ENCODE measurements around the gene PIAS1. TPM values are rescaled to one million over a fixed set of nuclear protein-coding genes. Genes with fewer than 3 reads are reported as not detected.
"Not testable (repeated sequence)": the region's sequence is repeated elsewhere in the genome, so short reads cannot be mapped to it uniquely, and the experiment has no call there.

The PIAS1 gene
- total RNA-seq, 1 experiment from 2014 or later = 29.7 TPM

DNA sequence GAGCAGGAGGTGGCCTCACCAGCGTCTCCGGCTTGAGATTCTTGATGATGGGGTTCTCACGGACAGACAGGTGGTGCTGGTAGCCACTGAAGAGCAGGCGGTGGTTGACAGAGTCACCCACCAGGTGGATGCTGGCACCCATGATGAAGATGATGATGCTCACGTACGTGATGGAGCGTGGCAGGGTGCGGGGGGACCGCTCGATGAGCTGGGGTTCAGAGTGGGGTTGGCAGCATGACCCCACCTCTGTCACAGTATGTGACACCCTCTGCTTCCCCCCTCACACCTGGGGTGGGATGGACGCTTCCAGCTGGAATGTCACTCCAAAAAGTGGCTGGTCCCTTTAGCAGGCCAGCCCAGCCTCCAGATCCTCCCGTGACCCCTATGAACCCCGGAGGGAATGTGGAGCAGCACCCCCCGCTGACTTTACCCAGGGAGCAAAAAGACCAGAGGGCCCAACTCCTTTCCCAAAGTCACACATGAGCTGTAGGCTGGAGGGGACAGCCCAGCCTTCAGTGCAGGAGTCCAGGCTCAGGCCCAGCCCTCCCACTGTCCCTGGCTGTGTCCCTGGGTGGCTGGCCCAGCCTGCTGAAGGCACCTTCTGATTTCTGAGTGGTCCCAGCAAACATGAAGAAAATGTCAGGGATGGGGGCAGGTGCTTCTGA lies 157.7 kb downstream of the PIAS1 start:
- Mint-ChIP-seq H3K4me3 (no peak overlapping the region), H3K9me3 (no peaks in the 10 kb centered on the region), H3K36me3 (peaks cover 9% of the 10 kb centered on the region), H3K4me1 (peaks cover 9% of the 10 kb centered on the region), H3K27me3 (ENCODE audit: low read depth) (no peaks in the 10 kb centered on the region), H3K27ac (no peak overlapping the region)
- CTCF ChIA-PET = interaction anchor here (0.9 to 2.6 kb wide), 6 partner anchors 10 to 330 kb away, joined by 6 to 38 read pairs (median 13); partner anchors contain the start of gene CLN6
- no peak for ATAC-seq
- POLR2A ChIA-PET = no interaction called here
- TF ChIP-seq, protein P1, sequence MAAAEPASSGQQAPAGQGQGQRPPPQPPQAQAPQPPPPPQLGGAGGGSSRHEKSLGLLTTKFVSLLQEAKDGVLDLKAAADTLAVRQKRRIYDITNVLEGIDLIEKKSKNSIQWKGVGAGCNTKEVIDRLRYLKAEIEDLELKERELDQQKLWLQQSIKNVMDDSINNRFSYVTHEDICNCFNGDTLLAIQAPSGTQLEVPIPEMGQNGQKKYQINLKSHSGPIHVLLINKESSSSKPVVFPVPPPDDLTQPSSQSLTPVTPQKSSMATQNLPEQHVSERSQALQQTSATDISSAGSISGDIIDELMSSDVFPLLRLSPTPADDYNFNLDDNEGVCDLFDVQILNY (CRISPR knock-in tag; IDR thresholded peaks at IDR 0.05) = no peak
- TF ChIP-seq, protein P2, sequence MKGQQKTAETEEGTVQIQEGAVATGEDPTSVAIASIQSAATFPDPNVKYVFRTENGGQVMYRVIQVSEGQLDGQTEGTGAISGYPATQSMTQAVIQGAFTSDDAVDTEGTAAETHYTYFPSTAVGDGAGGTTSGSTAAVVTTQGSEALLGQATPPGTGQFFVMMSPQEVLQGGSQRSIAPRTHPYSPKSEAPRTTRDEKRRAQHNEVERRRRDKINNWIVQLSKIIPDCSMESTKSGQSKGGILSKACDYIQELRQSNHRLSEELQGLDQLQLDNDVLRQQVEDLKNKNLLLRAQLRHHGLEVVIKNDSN (CRISPR knock-in tag; IDR thresholded peaks at IDR 0.05) = no peak
- TF ChIP-seq, protein P3, sequence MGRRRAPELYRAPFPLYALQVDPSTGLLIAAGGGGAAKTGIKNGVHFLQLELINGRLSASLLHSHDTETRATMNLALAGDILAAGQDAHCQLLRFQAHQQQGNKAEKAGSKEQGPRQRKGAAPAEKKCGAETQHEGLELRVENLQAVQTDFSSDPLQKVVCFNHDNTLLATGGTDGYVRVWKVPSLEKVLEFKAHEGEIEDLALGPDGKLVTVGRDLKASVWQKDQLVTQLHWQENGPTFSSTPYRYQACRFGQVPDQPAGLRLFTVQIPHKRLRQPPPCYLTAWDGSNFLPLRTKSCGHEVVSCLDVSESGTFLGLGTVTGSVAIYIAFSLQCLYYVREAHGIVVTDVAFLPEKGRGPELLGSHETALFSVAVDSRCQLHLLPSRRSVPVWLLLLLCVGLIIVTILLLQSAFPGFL (CRISPR knock-in tag; IDR thresholded peaks at IDR 0.05; ENCODE audit: borderline replicate concordance) = no peak
- no peak for TF ChIP-seq KAT7 (CRISPR knock-in tag; IDR thresholded peaks at IDR 0.05; ENCODE audit: borderline replicate concordance)
- TF ChIP-seq, protein P4, sequence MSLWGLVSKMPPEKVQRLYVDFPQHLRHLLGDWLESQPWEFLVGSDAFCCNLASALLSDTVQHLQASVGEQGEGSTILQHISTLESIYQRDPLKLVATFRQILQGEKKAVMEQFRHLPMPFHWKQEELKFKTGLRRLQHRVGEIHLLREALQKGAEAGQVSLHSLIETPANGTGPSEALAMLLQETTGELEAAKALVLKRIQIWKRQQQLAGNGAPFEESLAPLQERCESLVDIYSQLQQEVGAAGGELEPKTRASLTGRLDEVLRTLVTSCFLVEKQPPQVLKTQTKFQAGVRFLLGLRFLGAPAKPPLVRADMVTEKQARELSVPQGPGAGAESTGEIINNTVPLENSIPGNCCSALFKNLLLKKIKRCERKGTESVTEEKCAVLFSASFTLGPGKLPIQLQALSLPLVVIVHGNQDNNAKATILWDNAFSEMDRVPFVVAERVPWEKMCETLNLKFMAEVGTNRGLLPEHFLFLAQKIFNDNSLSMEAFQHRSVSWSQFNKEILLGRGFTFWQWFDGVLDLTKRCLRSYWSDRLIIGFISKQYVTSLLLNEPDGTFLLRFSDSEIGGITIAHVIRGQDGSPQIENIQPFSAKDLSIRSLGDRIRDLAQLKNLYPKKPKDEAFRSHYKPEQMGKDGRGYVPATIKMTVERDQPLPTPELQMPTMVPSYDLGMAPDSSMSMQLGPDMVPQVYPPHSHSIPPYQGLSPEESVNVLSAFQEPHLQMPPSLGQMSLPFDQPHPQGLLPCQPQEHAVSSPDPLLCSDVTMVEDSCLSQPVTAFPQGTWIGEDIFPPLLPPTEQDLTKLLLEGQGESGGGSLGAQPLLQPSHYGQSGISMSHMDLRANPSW (CRISPR knock-in tag; conservative IDR thresholded peaks at IDR 0.05; ENCODE audit: low read depth) = no peak
- TF ChIP-seq MYBL2 (CRISPR knock-in tag; IDR thresholded peaks at IDR 0.05) = no peak
- no peak for TF ChIP-seq ZNF396 (CRISPR knock-in tag; IDR thresholded peaks at IDR 0.05; ENCODE audit: borderline replicate concordance)
- TF ChIP-seq SP1 (CRISPR knock-in tag; conservative IDR thresholded peaks at IDR 0.05) = no peak
- TF ChIP-seq, protein P5, sequence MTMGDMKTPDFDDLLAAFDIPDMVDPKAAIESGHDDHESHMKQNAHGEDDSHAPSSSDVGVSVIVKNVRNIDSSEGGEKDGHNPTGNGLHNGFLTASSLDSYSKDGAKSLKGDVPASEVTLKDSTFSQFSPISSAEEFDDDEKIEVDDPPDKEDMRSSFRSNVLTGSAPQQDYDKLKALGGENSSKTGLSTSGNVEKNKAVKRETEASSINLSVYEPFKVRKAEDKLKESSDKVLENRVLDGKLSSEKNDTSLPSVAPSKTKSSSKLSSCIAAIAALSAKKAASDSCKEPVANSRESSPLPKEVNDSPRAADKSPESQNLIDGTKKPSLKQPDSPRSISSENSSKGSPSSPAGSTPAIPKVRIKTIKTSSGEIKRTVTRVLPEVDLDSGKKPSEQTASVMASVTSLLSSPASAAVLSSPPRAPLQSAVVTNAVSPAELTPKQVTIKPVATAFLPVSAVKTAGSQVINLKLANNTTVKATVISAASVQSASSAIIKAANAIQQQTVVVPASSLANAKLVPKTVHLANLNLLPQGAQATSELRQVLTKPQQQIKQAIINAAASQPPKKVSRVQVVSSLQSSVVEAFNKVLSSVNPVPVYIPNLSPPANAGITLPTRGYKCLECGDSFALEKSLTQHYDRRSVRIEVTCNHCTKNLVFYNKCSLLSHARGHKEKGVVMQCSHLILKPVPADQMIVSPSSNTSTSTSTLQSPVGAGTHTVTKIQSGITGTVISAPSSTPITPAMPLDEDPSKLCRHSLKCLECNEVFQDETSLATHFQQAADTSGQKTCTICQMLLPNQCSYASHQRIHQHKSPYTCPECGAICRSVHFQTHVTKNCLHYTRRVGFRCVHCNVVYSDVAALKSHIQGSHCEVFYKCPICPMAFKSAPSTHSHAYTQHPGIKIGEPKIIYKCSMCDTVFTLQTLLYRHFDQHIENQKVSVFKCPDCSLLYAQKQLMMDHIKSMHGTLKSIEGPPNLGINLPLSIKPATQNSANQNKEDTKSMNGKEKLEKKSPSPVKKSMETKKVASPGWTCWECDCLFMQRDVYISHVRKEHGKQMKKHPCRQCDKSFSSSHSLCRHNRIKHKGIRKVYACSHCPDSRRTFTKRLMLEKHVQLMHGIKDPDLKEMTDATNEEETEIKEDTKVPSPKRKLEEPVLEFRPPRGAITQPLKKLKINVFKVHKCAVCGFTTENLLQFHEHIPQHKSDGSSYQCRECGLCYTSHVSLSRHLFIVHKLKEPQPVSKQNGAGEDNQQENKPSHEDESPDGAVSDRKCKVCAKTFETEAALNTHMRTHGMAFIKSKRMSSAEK (CRISPR knock-in tag; IDR thresholded peaks at IDR 0.05; ENCODE audit: borderline replicate concordance) = no peak
- TF ChIP-seq, protein P6, sequence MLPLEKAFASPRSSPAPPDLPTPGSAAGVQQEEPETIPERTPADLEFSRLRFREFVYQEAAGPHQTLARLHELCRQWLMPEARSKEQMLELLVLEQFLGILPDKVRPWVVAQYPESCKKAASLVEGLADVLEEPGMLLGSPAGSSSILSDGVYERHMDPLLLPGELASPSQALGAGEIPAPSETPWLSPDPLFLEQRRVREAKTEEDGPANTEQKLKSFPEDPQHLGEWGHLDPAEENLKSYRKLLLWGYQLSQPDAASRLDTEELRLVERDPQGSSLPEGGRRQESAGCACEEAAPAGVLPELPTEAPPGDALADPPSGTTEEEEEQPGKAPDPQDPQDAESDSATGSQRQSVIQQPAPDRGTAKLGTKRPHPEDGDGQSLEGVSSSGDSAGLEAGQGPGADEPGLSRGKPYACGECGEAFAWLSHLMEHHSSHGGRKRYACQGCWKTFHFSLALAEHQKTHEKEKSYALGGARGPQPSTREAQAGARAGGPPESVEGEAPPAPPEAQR (CRISPR knock-in tag; IDR thresholded peaks at IDR 0.05) = no peak
- no peak for TF ChIP-seq TCF7 (CRISPR knock-in tag; IDR thresholded peaks at IDR 0.05; ENCODE audit: low read depth)
- TF ChIP-seq, protein P7, sequence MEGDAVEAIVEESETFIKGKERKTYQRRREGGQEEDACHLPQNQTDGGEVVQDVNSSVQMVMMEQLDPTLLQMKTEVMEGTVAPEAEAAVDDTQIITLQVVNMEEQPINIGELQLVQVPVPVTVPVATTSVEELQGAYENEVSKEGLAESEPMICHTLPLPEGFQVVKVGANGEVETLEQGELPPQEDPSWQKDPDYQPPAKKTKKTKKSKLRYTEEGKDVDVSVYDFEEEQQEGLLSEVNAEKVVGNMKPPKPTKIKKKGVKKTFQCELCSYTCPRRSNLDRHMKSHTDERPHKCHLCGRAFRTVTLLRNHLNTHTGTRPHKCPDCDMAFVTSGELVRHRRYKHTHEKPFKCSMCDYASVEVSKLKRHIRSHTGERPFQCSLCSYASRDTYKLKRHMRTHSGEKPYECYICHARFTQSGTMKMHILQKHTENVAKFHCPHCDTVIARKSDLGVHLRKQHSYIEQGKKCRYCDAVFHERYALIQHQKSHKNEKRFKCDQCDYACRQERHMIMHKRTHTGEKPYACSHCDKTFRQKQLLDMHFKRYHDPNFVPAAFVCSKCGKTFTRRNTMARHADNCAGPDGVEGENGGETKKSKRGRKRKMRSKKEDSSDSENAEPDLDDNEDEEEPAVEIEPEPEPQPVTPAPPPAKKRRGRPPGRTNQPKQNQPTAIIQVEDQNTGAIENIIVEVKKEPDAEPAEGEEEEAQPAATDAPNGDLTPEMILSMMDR (IDR thresholded peaks at IDR 0.05) = no peak
- TF ChIP-seq, protein P8, sequence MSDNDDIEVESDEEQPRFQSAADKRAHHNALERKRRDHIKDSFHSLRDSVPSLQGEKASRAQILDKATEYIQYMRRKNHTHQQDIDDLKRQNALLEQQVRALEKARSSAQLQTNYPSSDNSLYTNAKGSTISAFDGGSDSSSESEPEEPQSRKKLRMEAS (CRISPR knock-in tag; IDR thresholded peaks at IDR 0.05) = no peak
- TF ChIP-seq ZNF416 (CRISPR knock-in tag; IDR thresholded peaks at IDR 0.05) = no peak
- TF ChIP-seq GRHL2 (CRISPR knock-in tag; IDR thresholded peaks at IDR 0.05; ENCODE audit: insufficient replicate concordance, severe bottlenecking) = no peak
- DNase-seq (ENCODE audit: low spot score) = no peak

DNA sequence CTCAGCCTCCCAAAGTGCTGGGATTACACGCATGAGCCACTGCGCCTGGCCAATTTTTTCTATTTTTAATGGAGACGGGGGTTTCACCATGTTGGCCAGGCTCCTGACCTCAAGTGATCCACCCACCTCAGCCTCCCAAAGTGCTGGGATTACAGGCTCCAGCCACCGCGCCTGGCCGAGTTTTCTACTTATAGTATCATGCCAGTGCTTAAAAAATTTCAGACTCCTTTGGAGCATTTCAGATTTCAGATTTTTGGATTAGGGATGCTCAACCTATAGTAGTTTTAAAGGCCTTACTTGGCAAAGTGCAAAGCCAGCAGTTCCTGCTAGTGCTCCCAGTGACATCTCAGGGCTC lies 159.4 kb downstream of the PIAS1 start:
- H3K27ac Mint-ChIP-seq; POLR2A ChIA-PET; CTCF ChIA-PET; H3K4me3 Mint-ChIP-seq; H3K27me3 Mint-ChIP-seq (ENCODE audit: low read depth); DNase-seq (ENCODE audit: low spot score); H3K9me3 Mint-ChIP-seq; ATAC-seq; H3K4me1 Mint-ChIP-seq: not testable (repeated sequence)
- peaks cover 24% of the 10 kb centered on the region for H3K36me3 Mint-ChIP-seq

Data from WTC11 (cell line).